H1 (cell line): Measurements from ENCODE around the gene CYLD.

ENCODE experiments used
- BACH1 ChIP-seq: IDR thresholded peaks from 2 replicates; pipeline ENCODE4 v1.6.1; 2012; ENCODE audit warnings: low read length, improper control_type of control experiment
- CTCF ChIP-seq, 3 experiments: IDR thresholded peaks; 1 replicate in 2 of 3; 2 replicates in 1 of 3; pipeline versions ENCODE4 v1.5.1 to v1.6.1; 2011; ENCODE audit warnings: low read length in 3 of 3, mild to moderate bottlenecking in 3 of 3, inconsistent platforms in 2 of 3, low read depth in 1 of 3, moderate library complexity in 1 of 3; ENCODE audit not compliant: insufficient read depth in 1 of 3; ENCODE audit errors: control extremely low read depth in 1 of 3
- EGR1 ChIP-seq: IDR thresholded peaks from 2 replicates; pipeline ENCODE4 v1.6.1; 2011; ENCODE audit warnings: low read depth, low read length, borderline replicate concordance
- EZH2 ChIP-seq: fragments of 200-600 bp; sonication (generic); IDR thresholded peaks from 2 replicates; pipeline ENCODE4 v1.7.1; 2012; ENCODE audit warnings: low read depth, mild to moderate bottlenecking, moderate library complexity, low read length, inconsistent platforms; ENCODE audit not compliant: severe bottlenecking
- MAX ChIP-seq: IDR thresholded peaks from 2 replicates; pipeline ENCODE4 v1.6.1; 2012; ENCODE audit warnings: inconsistent platforms
- NRF1 ChIP-seq: IDR thresholded peaks from 2 replicates; pipeline ENCODE4 v1.6.1; 2011; ENCODE audit warnings: mild to moderate bottlenecking, low read depth, low read length, improper control_type of control experiment
- POLR2A ChIP-seq, 2 experiments: IDR thresholded peaks; 1 replicate in 1 of 2; 2 replicates in 1 of 2; pipeline ENCODE4 v1.6.1; 2011; ENCODE audit warnings: low read depth in 2 of 2, low read length in 2 of 2, mild to moderate bottlenecking in 2 of 2; ENCODE audit errors: control extremely low read depth in 1 of 2
- RAD21 ChIP-seq, 2 experiments: IDR thresholded peaks in 1 of 2; conservative IDR thresholded peaks in 1 of 2; 2 replicates each; pipeline ENCODE4 v1.6.1; 2011; ENCODE audit warnings: low read depth in 2 of 2, low read length in 2 of 2, improper control_type of control experiment in 1 of 2, inconsistent platforms in 1 of 2, mild to moderate bottlenecking in 1 of 2, moderate library complexity in 1 of 2
- SUZ12 ChIP-seq: fragments of 200-600 bp; sonication (generic); IDR thresholded peaks from 2 replicates; pipeline ENCODE4 v1.6.1; 2012; ENCODE audit warnings: mild to moderate bottlenecking, inconsistent platforms, low read length, moderate library complexity, mixed read lengths
- TAF1 ChIP-seq: IDR thresholded peaks from 2 replicates; pipeline ENCODE4 v1.6.1; 2011; ENCODE audit warnings: mild to moderate bottlenecking, low read depth, low read length
- TBP ChIP-seq: IDR thresholded peaks from 2 replicates; pipeline ENCODE4 v1.6.1; 2011; ENCODE audit warnings: low read depth, low read length, improper control_type of control experiment

- TF ChIP-seq NRF1 (no peak), CTCF (IDR thresholded peaks at IDR 0.05; ENCODE audit: control extremely low read depth in 1 of 3, insufficient read depth in 1 of 3, low read depth in 1 of 3, low read length in 3 of 3) (no peak), SUZ12 (no peak), POLR2A (IDR thresholded peaks at IDR 0.05; ENCODE audit: control extremely low read depth in 1 of 2, low read depth in 2 of 2, low read length in 2 of 2) (no peak), EZH2 (no peak), MAX (no peak), RAD21 (IDR thresholded peaks at IDR 0.05 in 1 of 2, conservative IDR thresholded peaks at IDR 0.05 in 1 of 2; ENCODE audit: low read depth in 2 of 2, low read length in 2 of 2) (no peak), EGR1 (no peak), TAF1 (no peak), BACH1 (no peak), TBP (no peak)
Measured at GRCh38 chr16:50736448-50736847, 5.4 kb upstream of the CYLD start.
